Breast epithelium (tissue), 4 donors: Measurements from ENCODE around the gene HSD17B13. TPM values are rescaled to one million over a fixed set of nuclear protein-coding genes. Genes with fewer than 3 reads are reported as not detected.
"Not testable (repeated sequence)": the region's sequence is repeated elsewhere in the genome, so short reads cannot be mapped to it uniquely, and the experiment has no call there.

Source experiments
- DNase-seq, 2 donors: peaks; one replicate each; pipeline ENCODE4 v3.0.0-alpha.2; 2019; ENCODE audit warnings: low spot score in 2 of 2
- H3K27ac ChIP-seq, 2 donors: fragments of 200-600 bp; sonication (generic) in 1 of 2; one replicate each; pipeline ENCODE4 v1.5.1; 2016 to 2019; ENCODE audit warnings: mild to moderate bottlenecking in 1 of 2
- H3K27me3 ChIP-seq, 2 donors: fragments of 200-600 bp; sonication (generic) in 1 of 2; one replicate each; pipeline versions ENCODE4 v1.5.1 to v1.6.0; 2017 to 2019; ENCODE audit warnings: control low read depth in 1 of 2, mild to moderate bottlenecking in 1 of 2
- H3K36me3 ChIP-seq: fragments of 200-600 bp; one replicate; pipeline ENCODE4 v1.5.1; 2019
- H3K4me1 ChIP-seq, 2 donors: fragments of 200-600 bp; sonication (generic); one replicate each; pipeline ENCODE4 v1.5.1; 2016 to 2019; ENCODE audit warnings: control low read depth in 1 of 2
- H3K4me3 ChIP-seq, 3 donors: fragments of 200-600 bp; sonication (generic); 1 replicate in 2 of 3; 2 replicates in 1 of 3; pipeline ENCODE4 v1.5.1; 2016 to 2019; ENCODE audit warnings: mild to moderate bottlenecking in 3 of 3, moderate library complexity in 2 of 3
- H3K9me3 ChIP-seq, 2 donors: fragments of 200-600 bp; sonication (generic) in 1 of 2; one replicate each; pipeline ENCODE4 v1.5.1; 2016 to 2019; ENCODE audit warnings: control low read depth in 1 of 2
- CTCF ChIP-seq, 3 donors: fragments of 450-650 bp; IDR thresholded peaks; one replicate each; pipeline ENCODE4 v1.5.1; 2016 to 2017; ENCODE audit warnings: antibody characterized with exemption in 3 of 3, mild to moderate bottlenecking in 3 of 3, moderate library complexity in 3 of 3
- POLR2A ChIP-seq: fragments of 450-650 bp; IDR thresholded peaks from one replicate; pipeline ENCODE4 v1.6.1; 2016; ENCODE audit warnings: antibody characterized with exemption, mild to moderate bottlenecking, moderate library complexity
- POLR2AphosphoS5 ChIP-seq, 3 donors: sonication (generic); formaldehyde crosslinking; IDR thresholded peaks; one replicate each; pipeline ENCODE4 v1.6.1; 2017; ENCODE audit warnings: antibody characterized with exemption in 3 of 3
- intact Hi-C: fragments of 100-400 bp; cut with DNase I; formaldehyde crosslinking; loops from one replicate; pipeline ENCODE4 v1.15.1; 2023; ENCODE audit warnings: low total_unique reads
- total RNA-seq, 3 donors: library from RNA; depleted of rRNA; stranded (reverse); fragments of >200 nt; gene quantifications; one replicate each; pipeline ENCODE4 v1.1.0, GENCODE V29; 2016

The HSD17B13 gene
- total RNA-seq, 3 donors from 2014 or later = 0.59 to 5.1 (median 1.6) TPM

GRCh38 chr4:87345139-87345538 lies 22.5 kb upstream of the HSD17B13 start:
- Histone ChIP-seq H3K27me3 (no peaks in the 10 kb centered on the region), H3K4me1 (no peaks in the 10 kb centered on the region), H3K9me3 (peaks cover 8 to 17% of the 10 kb centered on the region in 2 donors), H3K27ac (no peak overlapping the region), H3K4me3 (no peak overlapping the region), H3K36me3 (no peaks in the 10 kb centered on the region)
- no peak for DNase-seq
- TF ChIP-seq CTCF (IDR thresholded peaks at IDR 0.05) (no peak), POLR2A (no peak), POLR2AphosphoS5 (IDR thresholded peaks at IDR 0.05) (no peak)
- intact Hi-C loops = no loop called here

GRCh38 chr4:87342872-87343271 lies 20.2 kb upstream of the HSD17B13 start:
- intact Hi-C loops = no loop called here
- no peaks in the 10 kb centered on the region for H3K27me3 ChIP-seq
- no peaks in the 10 kb centered on the region for H3K36me3 ChIP-seq
- DNase-seq = no peak
- no peak overlapping the region for H3K4me3 ChIP-seq
- TF ChIP-seq POLR2AphosphoS5 (IDR thresholded peaks at IDR 0.05) (no peak), POLR2A (no peak), CTCF (IDR thresholded peaks at IDR 0.05) (no peak)
- H3K27ac ChIP-seq = no peak overlapping the region
- H3K9me3 ChIP-seq = peaks cover 8 to 17% of the 10 kb centered on the region in 2 donors
- H3K4me1 ChIP-seq = no peaks in the 10 kb centered on the region

GRCh38 chr4:87341954-87342635 lies 19.4 kb upstream of the HSD17B13 start:
- DNase-seq, H3K4me1 ChIP-seq, H3K4me3 ChIP-seq, intact Hi-C loops, H3K36me3 ChIP-seq, H3K27me3 ChIP-seq, H3K27ac ChIP-seq: not testable (repeated sequence)
- H3K9me3 ChIP-seq = peaks cover 8 to 17% of the 10 kb centered on the region in 2 donors

- DNase-seq = no peak
- intact Hi-C loops = no loop called here
- TF ChIP-seq POLR2AphosphoS5 (IDR thresholded peaks at IDR 0.05) (no peak), CTCF (IDR thresholded peaks at IDR 0.05) (no peak), POLR2A (no peak)
- H3K4me3 ChIP-seq = no peak overlapping the region
- no peak overlapping the region for H3K27ac ChIP-seq
- H3K27me3 ChIP-seq = no peaks in the 10 kb centered on the region
- H3K9me3 ChIP-seq = peaks cover 2 to 4% of the 10 kb centered on the region in 2 donors
- no peaks in the 10 kb centered on the region for H3K36me3 ChIP-seq
- no peaks in the 10 kb centered on the region for H3K4me1 ChIP-seq
Measured at GRCh38 chr4:87339440-87339839, 16.8 kb upstream of the HSD17B13 start.

GRCh38 chr4:87337361-87337760 lies 14.7 kb upstream of the HSD17B13 start:
- H3K27me3 ChIP-seq = no peaks in the 10 kb centered on the region
- no peak for TF ChIP-seq POLR2AphosphoS5 (IDR thresholded peaks at IDR 0.05)
- no peak for TF ChIP-seq POLR2A
- TF ChIP-seq CTCF (IDR thresholded peaks at IDR 0.05) = no peak
- H3K9me3 ChIP-seq = peaks cover 13 to 24% of the 10 kb centered on the region in 2 donors
- intact Hi-C loops = no loop called here
- no peaks in the 10 kb centered on the region for H3K4me1 ChIP-seq
- no peak for DNase-seq
- H3K27ac ChIP-seq = no peak overlapping the region
- no peaks in the 10 kb centered on the region for H3K36me3 ChIP-seq
- no peak overlapping the region for H3K4me3 ChIP-seq

GRCh38 chr4:87333267-87333666 lies 10.6 kb upstream of the HSD17B13 start:
- H3K27me3 ChIP-seq = no peaks in the 10 kb centered on the region
- no peak for DNase-seq
- H3K27ac ChIP-seq = no peak overlapping the region
- intact Hi-C loops = no loop called here
- H3K36me3 ChIP-seq = no peaks in the 10 kb centered on the region
- H3K4me3 ChIP-seq = no peak overlapping the region
- H3K9me3 ChIP-seq = peaks cover 13 to 40% of the 10 kb centered on the region in 2 donors
- H3K4me1 ChIP-seq = no peaks in the 10 kb centered on the region
- TF ChIP-seq POLR2A = no peak
- no peak for TF ChIP-seq CTCF (IDR thresholded peaks at IDR 0.05)
- no peak for TF ChIP-seq POLR2AphosphoS5 (IDR thresholded peaks at IDR 0.05)
